Vein endothelial cell (primary cell): ENCODE measurements around the gene TMEM17. TPM values are rescaled to one million over a fixed set of nuclear protein-coding genes. Genes with fewer than 3 reads are reported as not detected.

Experiments used
- small RNA-seq: library from RNA; depleted of rRNA; stranded (forward); fragments of <200 nt; gene quantifications from one replicate; pipeline ENCODE3, GENCODE V24; 2012
- total RNA-seq: library from RNA; depleted of rRNA; stranded (reverse); fragments of >200 nt; gene quantifications from 2 replicates; pipeline ENCODE4 v1.2.3, GENCODE V29; 2012

Gene TMEM17, protein sequence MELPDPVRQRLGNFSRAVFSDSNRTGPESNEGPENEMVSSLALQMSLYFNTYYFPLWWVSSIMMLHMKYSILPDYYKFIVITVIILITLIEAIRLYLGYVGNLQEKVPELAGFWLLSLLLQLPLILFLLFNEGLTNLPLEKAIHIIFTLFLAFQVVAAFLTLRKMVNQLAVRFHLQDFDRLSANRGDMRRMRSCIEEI
- total RNA-seq = 2.2 and 2.3 TPM in 2 replicates

DNA sequence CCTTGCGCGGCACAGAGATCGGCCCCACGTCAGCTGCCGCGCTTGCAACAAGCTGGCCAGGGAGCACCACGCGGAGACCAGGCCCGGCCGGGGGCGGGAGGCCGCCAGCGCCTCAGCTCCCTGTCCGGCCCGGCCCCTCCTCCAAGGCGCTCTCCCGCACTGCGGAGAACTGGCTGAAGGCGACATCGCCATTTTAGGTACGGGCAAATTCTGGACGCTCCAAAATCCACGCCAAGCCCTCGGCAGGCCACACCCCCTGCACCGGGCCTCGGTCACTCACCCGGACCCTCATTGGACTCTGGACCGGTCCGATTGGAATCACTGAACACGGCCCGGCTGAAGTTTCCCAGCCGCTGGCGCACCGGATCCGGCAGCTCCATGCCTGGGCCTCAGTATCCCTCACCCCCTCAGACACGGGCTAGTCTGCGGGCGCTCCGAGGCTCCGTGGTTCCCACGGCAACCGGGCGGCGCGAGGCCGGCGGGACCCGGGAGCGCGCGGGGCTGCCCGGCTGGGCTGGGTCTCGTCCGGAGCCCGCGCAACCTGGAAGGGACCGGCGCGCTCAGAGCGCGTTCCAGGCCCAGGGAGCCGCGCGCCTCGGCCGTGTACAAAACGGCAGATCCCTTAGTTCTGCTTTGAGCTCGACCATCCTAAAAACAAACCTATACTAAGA, at the start of gene TMEM17:
Gene TMEM17, minus strand, starts transcription at position 446 of the 671 bp plus-strand sequence. Its CDS starts 66 bp downstream, at position 380.

Small RNA genes lying within 50 kb of the gene (small RNA-seq; reads per million reads assigned to genes)
- gene AC107083.1 (not detected), gene RN7SL18P (0.11 reads per million)

Other genes starting within 250 kb of the TMEM17 start
- gene EHBP1, start 199.5 kb upstream of the TMEM17 start, total RNA-seq = 20.3 and 31.7 TPM in 2 replicates